Ovary (tissue), 9 donors: ENCODE results near the gene YY1. TPM values are rescaled to one million over a fixed set of nuclear protein-coding genes. Genes with fewer than 3 reads are reported as not detected.

Experiments
- DNase-seq, 5 donors: peaks; one replicate each; pipeline ENCODE4 v3.0.0-alpha.2; 2019 to 2020
- H3K27ac ChIP-seq, 2 donors: fragments of 200-600 bp; one replicate each; pipeline versions ENCODE4 v1.5.1 to v1.8.0; 2019 to 2022
- H3K27me3 ChIP-seq: fragments of 200-600 bp; one replicate; pipeline ENCODE4 v1.8.0; 2022
- H3K36me3 ChIP-seq: fragments of 200-600 bp; sonication (generic); one replicate; pipeline ENCODE4 v1.5.1; 2019
- H3K4me1 ChIP-seq: one replicate; pipeline ENCODE4 v1.8.1; 2013; ENCODE audit warnings: mild to moderate bottlenecking, moderate library complexity; ENCODE audit not compliant: insufficient read depth
- H3K4me3 ChIP-seq: fragments of 200-600 bp; sonication (generic); one replicate; pipeline ENCODE4 v1.5.1; 2017
- H3K9me3 ChIP-seq, 2 donors: fragments of 200-600 bp in 1 of 2; sonication (generic) in 1 of 2; one replicate each; pipeline versions ENCODE4 v1.5.1 to v1.8.1; 2013 to 2019; ENCODE audit warnings: mild to moderate bottlenecking in 1 of 2, moderate library complexity in 1 of 2
- EP300 ChIP-seq: sonication (generic); formaldehyde crosslinking; IDR thresholded peaks from one replicate; pipeline ENCODE4 v1.6.1; 2017; ENCODE audit warnings: antibody characterized with exemption
- POLR2A ChIP-seq: fragments of 450-650 bp; IDR thresholded peaks from one replicate; pipeline ENCODE4 v1.6.1; 2017; ENCODE audit warnings: antibody characterized with exemption, mild to moderate bottlenecking, moderate library complexity
- WGBS, 3 donors: extraction: QIAGEN DNeasy Blood & Tissue Kit in 1 of 3; methylation state at CpG; one replicate each; pipeline versions ENCODE4 v1.1.5 to v1.1.7; 2013 to 2017; 5-methylcytosine and 5-hydroxymethylcytosine counted together
- intact Hi-C, 4 donors: fragments of 100-400 bp; cut with DNase I; formaldehyde crosslinking; loops; one replicate each; pipeline versions ENCODE4 v1.11.0 to v1.15.1; 2022 to 2023
- polyA plus RNA-seq, 2 donors: library from polyadenylated mRNA; stranded (reverse); fragments of 200-250 nt in 1 of 2; fragments of 350-450 nt in 1 of 2; fragmentation: Illumina TruSeq in 1 of 2; extraction: RNeasy Lipid Tissue Mini Kit (QIAGEN cat#74804) in 1 of 2; gene quantifications; one replicate each; pipeline ENCODE4 v1.2.3, GENCODE V29; 2013 to 2014
- total RNA-seq, 7 donors: library from RNA; depleted of rRNA in 2 of 7; stranded (reverse); fragments of >200 nt in 2 of 7; fragmentation: NEBNext Ultra II Directional in 3 of 7; extraction: Animal tissue kit (Norgen Biotek cat#: 25700) in 3 of 7; gene quantifications; one replicate each; pipeline versions ENCODE4 v1.1.0 to v1.2.4, GENCODE V29; 2016 to 2023
- TF ChIP-seq, protein P1 (sequence below), 3 donors: fragments of 450-650 bp in 2 of 3; fragments of 200-600 bp in 1 of 3; IDR thresholded peaks; one replicate each; pipeline versions ENCODE4 v1.5.1 to v1.8.0; 2016 to 2022; ENCODE audit warnings: antibody characterized with exemption in 3 of 3, mild to moderate bottlenecking in 1 of 3
- donor health status: DM: no; HTN: no; CAD: no; lungs with moderate emphysema.
- donor health status: DM: no; HTN: no; CAD: no.
- donor health status: Bipolar disorder and iron deficiency.
- donor health status: DM: yes; HTN: yes; CAD: no.
- donor health status: DM: no; HTN: no; CAD: no.
- donor health status: DM: yes; HTN: yes; CAD: no.

Gene YY1
- total and polyA plus RNA-seq, 9 donors, result 24.1 to 75.8 (median 58.1) TPM

DNA sequence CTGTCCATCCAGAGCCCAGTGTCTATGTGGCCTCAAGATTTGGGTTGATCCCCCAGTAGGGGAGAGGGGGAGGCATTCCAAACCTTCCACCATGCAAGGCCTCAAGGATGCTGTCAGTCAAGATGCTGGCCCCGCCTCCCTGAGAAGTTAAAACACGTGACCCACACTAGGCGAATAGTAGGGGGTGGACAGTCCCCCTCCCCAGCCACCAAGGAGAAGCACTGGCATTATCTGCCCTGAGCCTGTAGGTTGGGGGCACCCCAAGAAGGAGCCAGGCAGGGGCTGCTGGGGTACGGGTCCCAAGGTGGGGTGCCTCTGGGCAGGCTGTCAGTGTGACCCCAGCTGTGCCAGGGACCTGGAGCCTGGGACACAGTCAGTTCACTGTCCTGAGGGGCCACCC lies 65.0 kb downstream of the YY1 start:
- Histone ChIP-seq H3K4me3 (no peak overlapping the region), H3K27ac (peak overlapping the region in 1 of 2 donors; percentile 83), H3K4me1 (peaks cover 4% of the 10 kb centered on the region), H3K36me3 (no peaks in the 10 kb centered on the region), H3K27me3 (no peaks in the 10 kb centered on the region), H3K9me3 (no peaks in the 10 kb centered on the region)
- intact Hi-C loops, result no loop called here
- no peak for DNase-seq
- WGBS, 3 donors, result 67 to 72% (median 69%) methylated on average over 4 of the region's 4 CpGs
- TF ChIP-seq POLR2A (no peak), EP300 (no peak)
- TF ChIP-seq, protein P1, sequence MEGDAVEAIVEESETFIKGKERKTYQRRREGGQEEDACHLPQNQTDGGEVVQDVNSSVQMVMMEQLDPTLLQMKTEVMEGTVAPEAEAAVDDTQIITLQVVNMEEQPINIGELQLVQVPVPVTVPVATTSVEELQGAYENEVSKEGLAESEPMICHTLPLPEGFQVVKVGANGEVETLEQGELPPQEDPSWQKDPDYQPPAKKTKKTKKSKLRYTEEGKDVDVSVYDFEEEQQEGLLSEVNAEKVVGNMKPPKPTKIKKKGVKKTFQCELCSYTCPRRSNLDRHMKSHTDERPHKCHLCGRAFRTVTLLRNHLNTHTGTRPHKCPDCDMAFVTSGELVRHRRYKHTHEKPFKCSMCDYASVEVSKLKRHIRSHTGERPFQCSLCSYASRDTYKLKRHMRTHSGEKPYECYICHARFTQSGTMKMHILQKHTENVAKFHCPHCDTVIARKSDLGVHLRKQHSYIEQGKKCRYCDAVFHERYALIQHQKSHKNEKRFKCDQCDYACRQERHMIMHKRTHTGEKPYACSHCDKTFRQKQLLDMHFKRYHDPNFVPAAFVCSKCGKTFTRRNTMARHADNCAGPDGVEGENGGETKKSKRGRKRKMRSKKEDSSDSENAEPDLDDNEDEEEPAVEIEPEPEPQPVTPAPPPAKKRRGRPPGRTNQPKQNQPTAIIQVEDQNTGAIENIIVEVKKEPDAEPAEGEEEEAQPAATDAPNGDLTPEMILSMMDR (IDR thresholded peaks at IDR 0.05), result no peak

- WGBS, 3 donors, result 5 to 6% (median 6%) methylated on average over 21 to 23 of the region's 23 CpGs
- no peaks in the 10 kb centered on the region for H3K27me3 ChIP-seq
- peak overlapping the region; percentile 82 to 83 for H3K27ac ChIP-seq
- no peaks in the 10 kb centered on the region for H3K9me3 ChIP-seq
- peaks cover 4% of the 10 kb centered on the region for H3K4me1 ChIP-seq
- DNase-seq, result peak; percentile 68 to 83 (median 74)
- TF ChIP-seq POLR2A (no peak), EP300 (no peak)
- TF ChIP-seq, protein P1 (IDR thresholded peaks at IDR 0.05), result no peak
- no peaks in the 10 kb centered on the region for H3K36me3 ChIP-seq
- H3K4me3 ChIP-seq, result peak overlapping the region; percentile 92
- intact Hi-C loops, result loop anchor here in 2 of 4 donors (5.0 kb wide), 1 partner anchor 72 kb away; the partner anchor contains the start of gene WDR25 (in 2 of the 2)
Measured at GRCh38 chr14:100304825-100305323, 65.9 kb downstream of the YY1 start.

DNA sequence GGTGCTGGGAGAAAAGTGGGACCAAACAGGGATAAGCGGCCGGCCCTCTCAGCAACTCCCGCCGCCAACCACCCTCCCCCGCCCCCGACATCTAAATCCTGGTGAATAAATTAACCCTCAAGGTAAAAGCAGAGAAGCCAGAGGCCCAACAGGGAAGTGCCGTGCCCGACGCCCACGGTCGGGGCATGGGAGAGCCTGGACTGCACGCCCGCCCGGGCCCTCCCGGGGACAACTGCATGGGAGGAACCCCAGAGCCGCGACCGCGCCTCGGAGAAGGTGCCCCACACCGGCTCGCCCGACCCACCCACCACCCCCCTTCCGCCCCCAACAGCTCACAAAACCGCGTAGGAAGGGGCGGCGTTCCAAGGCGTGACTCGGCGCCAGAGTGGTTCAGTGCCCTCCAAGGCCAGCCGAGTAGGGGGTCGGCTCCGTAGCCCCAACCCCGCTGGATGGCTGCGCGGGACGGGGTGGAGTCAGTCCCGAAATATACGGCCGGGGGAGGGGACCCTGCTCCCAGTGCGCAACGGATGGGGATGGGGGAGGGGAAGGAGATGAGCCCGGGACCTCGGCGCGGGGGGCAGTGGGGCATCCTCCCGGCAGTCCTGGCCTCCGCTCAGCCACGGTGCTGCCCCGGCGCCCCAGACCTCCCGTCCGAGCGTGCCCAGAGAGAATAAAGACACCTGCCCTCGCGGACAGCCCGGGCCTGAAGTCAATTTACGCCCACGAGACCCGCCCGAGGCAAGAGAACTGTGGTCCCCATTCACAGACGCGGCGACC lies 66.6 kb downstream of the YY1 start:
- TF ChIP-seq POLR2A (no peak), EP300 (no peak)
- TF ChIP-seq, protein P1 (IDR thresholded peaks at IDR 0.05), result no peak
- H3K4me3 ChIP-seq, result peak overlapping the region; percentile 92
- intact Hi-C loops, result loop anchor here in 2 of 4 donors (5.0 kb wide), 1 partner anchor 72 kb away; the partner anchor contains the start of gene WDR25 (in 2 of the 2)
- 0 to 1% (median 1%) methylated on average over 31 to 65 of the region's 65 CpGs for WGBS, 3 donors
- H3K36me3 ChIP-seq, result no peaks in the 10 kb centered on the region
- peak; percentile 52 to 79 (median 71) for DNase-seq
- peak overlapping the region; percentile 82 to 83 for H3K27ac ChIP-seq
- peaks cover 4% of the 10 kb centered on the region for H3K4me1 ChIP-seq
- H3K27me3 ChIP-seq, result no peaks in the 10 kb centered on the region
- H3K9me3 ChIP-seq, result no peaks in the 10 kb centered on the region

- peak within 1 kb of the TSS; percentile 82 to 83 for H3K27ac ChIP-seq
- peak; percentile 86 to 93 (median 91) for DNase-seq
- peak within 1 kb of the TSS; percentile 92 for H3K4me3 ChIP-seq
- intact Hi-C loops, result loop anchor here in 2 of 4 donors (5.0 kb wide), 1 partner anchor 71 kb away; the partner anchor contains the start of gene WDR25 (in 2 of the 2)
- H3K4me1 ChIP-seq, result peaks cover 4% of the 10 kb centered on the region
- no peaks in the 10 kb centered on the region for H3K36me3 ChIP-seq
- no peaks in the 10 kb centered on the region for H3K9me3 ChIP-seq
- no peaks in the 10 kb centered on the region for H3K27me3 ChIP-seq
- 0% methylated on average over 60 to 131 of the region's 131 CpGs for WGBS, 3 donors
- TF ChIP-seq EP300, result no peak
- TF ChIP-seq, protein P1 (IDR thresholded peaks at IDR 0.05), result no peak
- TF ChIP-seq POLR2A, result peak; percentile 80
Measured at GRCh38 chr14:100306101-100306997, 67.4 kb downstream of the YY1 start, which contains the start of gene SLC25A29. Gene SLC25A29, minus strand, starts transcription at chr14:100306444. Its CDS starts 212 bp downstream, at chr14:100306232.
